IMR-90 (cell line): ENCODE data around the gene LEKR1. TPM values are rescaled to one million over a fixed set of nuclear protein-coding genes. Genes with fewer than 3 reads are reported as not detected.

Source experiments
- ATAC-seq: fragments of 200-7000 bp; cut with Tn5 transposase; 2 replicates; pipeline ENCODE4 v1.9.1; 2020; ENCODE audit warnings: low read depth, mild to moderate bottlenecking, moderate library complexity
- BruUV-seq: library from RNA; stranded (reverse); fragments of 400-500 nt; replicated peaks from 2 replicates; lab custom pipeline; 2021; lab: Mats Ljungman, UMichigan
- CTCF ChIA-PET: fragments of 300-600 bp; formaldehyde crosslinking; extraction: SDS; loops from one replicate; lab custom pipeline; 2021; ENCODE audit warnings: antibody characterized with exemption; lab: Yijun Ruan, JAX
- POLR2A ChIA-PET: fragments of 300-600 bp; sonication (Branson Sonifier 250); formaldehyde crosslinking; loops from one replicate; lab custom pipeline; 2022; ENCODE audit warnings: antibody characterized with exemption; ENCODE audit not compliant: unreplicated experiment; lab: Charles Lee
- DNase-seq: peaks from one replicate; pipeline ENCODE4 v3.0.0; 2013
- H2AFZ ChIP-seq: replicated peaks from 2 replicates; pipeline ENCODE3; 2013; ENCODE audit warnings: low read length, mild to moderate bottlenecking; ENCODE audit not compliant: poor library complexity
- H2AK5ac ChIP-seq: 2 replicates; pipeline ENCODE4 v1.6.1; 2013; ENCODE audit warnings: low read depth, low read length, inconsistent platforms
- H2AK9ac ChIP-seq: replicated peaks from 2 replicates; pipeline ENCODE3; 2013; ENCODE audit warnings: mild to moderate bottlenecking, low read depth, low read length, moderate library complexity; ENCODE audit not compliant: poor library complexity
- H2BK120ac ChIP-seq: 2 replicates; pipeline ENCODE4 v1.6.1; 2013; ENCODE audit warnings: low read depth, low read length, inconsistent platforms
- H2BK15ac ChIP-seq: 3 replicates; pipeline ENCODE4 v1.6.1; 2013; ENCODE audit warnings: low read depth, low read length, inconsistent platforms
- H2BK20ac ChIP-seq: 2 replicates; pipeline ENCODE4 v1.6.1; 2013; ENCODE audit warnings: low read depth, mild to moderate bottlenecking, inconsistent platforms, low read length, moderate library complexity
- H2BK5ac ChIP-seq: 2 replicates; pipeline ENCODE4 v1.6.1; 2013; ENCODE audit warnings: mild to moderate bottlenecking, low read depth, low read length, inconsistent platforms; ENCODE audit not compliant: poor library complexity, severe bottlenecking
- H3K14ac ChIP-seq: replicated peaks from 2 replicates; pipeline ENCODE4 v1.6.1; 2013; ENCODE audit warnings: low read depth, low read length, inconsistent platforms
- H3K18ac ChIP-seq: 2 replicates; pipeline ENCODE4 v1.6.1; 2013; ENCODE audit warnings: low read depth, low read length, control low read depth
- H3K23ac ChIP-seq: 2 replicates; pipeline ENCODE4 v1.6.1; 2013; ENCODE audit warnings: low read depth, low read length, inconsistent platforms
- H3K27ac ChIP-seq: 2 replicates; pipeline ENCODE4 v1.5.1; 2013; ENCODE audit warnings: mild to moderate bottlenecking, control low read depth, low read length; ENCODE audit not compliant: insufficient read depth
- H3K27me3 ChIP-seq: 2 replicates; pipeline ENCODE4 v1.6.1; 2013; ENCODE audit warnings: low read length; ENCODE audit not compliant: control insufficient read depth, insufficient read depth
- H3K36me3 ChIP-seq: 2 replicates; pipeline ENCODE4 v1.6.1; 2013; ENCODE audit warnings: low read length, mixed read lengths; ENCODE audit not compliant: control insufficient read depth, insufficient read depth
- H3K4ac ChIP-seq: 2 replicates; pipeline ENCODE4 v1.6.1; 2013; ENCODE audit warnings: low read depth, low read length, inconsistent platforms
- H3K4me1 ChIP-seq: 2 replicates; pipeline ENCODE4 v1.6.1; 2013; ENCODE audit warnings: low read length, mixed read lengths; ENCODE audit not compliant: control insufficient read depth, insufficient read depth
- H3K4me2 ChIP-seq: 2 replicates; pipeline ENCODE4 v1.6.1; 2013; ENCODE audit warnings: low read depth, mild to moderate bottlenecking, control low read depth, low read length, moderate library complexity
- H3K4me3 ChIP-seq: 2 replicates; pipeline ENCODE4 v1.5.1; 2013; ENCODE audit warnings: low read depth, mild to moderate bottlenecking, control low read depth, low read length, moderate library complexity; ENCODE audit not compliant: insufficient read depth
- H3K56ac ChIP-seq: 2 replicates; pipeline ENCODE4 v1.6.1; 2013; ENCODE audit warnings: low read length, inconsistent platforms; ENCODE audit not compliant: insufficient read depth; ENCODE audit errors: extremely low read depth
- H3K79me1 ChIP-seq, 2 experiments: 2 replicates each; pipeline ENCODE4 v1.6.1; 2013; ENCODE audit warnings: low read length in 2 of 2, inconsistent platforms in 1 of 2, low read depth in 1 of 2
- H3K9ac ChIP-seq: 2 replicates; pipeline ENCODE4 v1.6.1; 2013; ENCODE audit warnings: low read depth, low read length, control low read depth
- H3K9me1 ChIP-seq: 2 replicates; pipeline ENCODE4 v1.6.1; 2013; ENCODE audit warnings: low read length, inconsistent platforms; ENCODE audit not compliant: insufficient read depth
- H3K9me3 ChIP-seq: 2 replicates; pipeline ENCODE4 v1.6.1; 2013; ENCODE audit warnings: low read length; ENCODE audit not compliant: control insufficient read depth, insufficient read depth
- H4K20me1 ChIP-seq: 2 replicates; pipeline ENCODE4 v1.6.1; 2013; ENCODE audit warnings: low read length, inconsistent platforms; ENCODE audit not compliant: insufficient read depth
- H4K5ac ChIP-seq: 2 replicates; pipeline ENCODE4 v1.6.1; 2013; ENCODE audit warnings: mild to moderate bottlenecking, low read depth, low read length, control low read depth
- H4K8ac ChIP-seq, 2 experiments: 2 replicates each; pipeline ENCODE4 v1.6.1; 2013; ENCODE audit warnings: low read depth in 2 of 2, low read length in 2 of 2, control low read depth in 1 of 2, inconsistent platforms in 1 of 2
- H4K91ac ChIP-seq: 2 replicates; pipeline ENCODE4 v1.6.1; 2013; ENCODE audit warnings: low read depth, low read length, inconsistent platforms; ENCODE audit not compliant: insufficient read depth
- BHLHE40 ChIP-seq: fragments of 150-350 bp; IDR thresholded peaks from 2 replicates; pipeline ENCODE4 v1.6.1; 2016; ENCODE audit warnings: mild to moderate bottlenecking, low read depth, low read length
- CEBPB ChIP-seq: IDR thresholded peaks from 2 replicates; pipeline ENCODE4 v1.6.1; 2012; ENCODE audit warnings: low read depth, low read length, improper control_type of control experiment
- CHD1 ChIP-seq: IDR thresholded peaks from 2 replicates; pipeline ENCODE4 v1.6.1; 2012; ENCODE audit warnings: low read depth, low read length, improper control_type of control experiment
- FOS ChIP-seq: fragments of 150-350 bp; IDR thresholded peaks from 2 replicates; pipeline ENCODE4 v1.6.1; 2016; ENCODE audit warnings: low read depth, low read length
- MAFK ChIP-seq: IDR thresholded peaks from 2 replicates; pipeline ENCODE4 v1.6.1; 2012; ENCODE audit warnings: low read depth, low read length, improper control_type of control experiment
- MAZ ChIP-seq: IDR thresholded peaks from 2 replicates; pipeline ENCODE4 v1.6.1; 2012; ENCODE audit warnings: low read depth, mild to moderate bottlenecking, low read length, improper control_type of control experiment, moderate library complexity, borderline replicate concordance
- MXI1 ChIP-seq: IDR thresholded peaks from 2 replicates; pipeline ENCODE4 v1.6.1; 2012; ENCODE audit warnings: low read depth, mild to moderate bottlenecking, low read length, moderate library complexity, borderline replicate concordance
- NFE2L2 ChIP-seq: fragments of 150-350 bp; IDR thresholded peaks from 2 replicates; pipeline ENCODE4 v1.6.1; 2016; ENCODE audit warnings: low read depth, mild to moderate bottlenecking, low read length
- POLR2A ChIP-seq: IDR thresholded peaks from 2 replicates; pipeline ENCODE4 v1.6.1; 2012; ENCODE audit warnings: mild to moderate bottlenecking, low read depth, low read length
- RAD21 ChIP-seq: IDR thresholded peaks from 2 replicates; pipeline ENCODE4 v1.6.1; 2012; ENCODE audit warnings: low read length, improper control_type of control experiment
- RCOR1 ChIP-seq: IDR thresholded peaks from 2 replicates; pipeline ENCODE4 v1.6.1; 2012; ENCODE audit warnings: mild to moderate bottlenecking, low read length, improper control_type of control experiment; ENCODE audit not compliant: insufficient replicate concordance
- RFX5 ChIP-seq: IDR thresholded peaks from 2 replicates; pipeline ENCODE4 v1.8.0; 2012; ENCODE audit warnings: low read depth, mild to moderate bottlenecking, low read length, moderate library complexity
- SMC3 ChIP-seq: fragments of 150-350 bp; IDR thresholded peaks from 2 replicates; pipeline ENCODE4 v1.6.1; 2016; ENCODE audit warnings: low read depth, mild to moderate bottlenecking, antibody characterized with exemption, low read length, moderate library complexity
- WGBS, 2 experiments: methylation state at CpG; one replicate each; pipeline versions ENCODE4 v1.1.5 to v1.1.7; 2013; ENCODE audit warnings: missing lambda C conversion rate in 2 of 2; ENCODE audit not compliant: insufficient read length in 1 of 2; ENCODE audit errors: extremely low coverage in 2 of 2; 5-methylcytosine and 5-hydroxymethylcytosine counted together
- dilution Hi-C: fragments of 300-500 bp; cut with HindIII; formaldehyde crosslinking; loops from one replicate; pipeline ENCODE4 v1.14.3; 2018; ENCODE audit warnings: low sequenced_read_pairs; ENCODE audit not compliant: unreplicated experiment
- in situ Hi-C: fragments of 300-500 bp; cut with MboI; formaldehyde crosslinking; loops from 3 replicates; pipeline ENCODE4 v1.14.3; 2019; ENCODE audit warnings: low sequenced_read_pairs, inconsistent platforms, mixed read lengths
- intact Hi-C: fragments of 100-400 bp; cut with micrococcal nuclease; formaldehyde crosslinking; loops from 2 replicates; pipeline ENCODE4 v1.10.0; 2022
- polyA plus RNA-seq, 3 experiments: library from polyadenylated mRNA; depleted of rRNA; stranded (reverse); fragments of >200 nt; gene quantifications; 2 replicates each; pipeline ENCODE4 v1.2.3, GENCODE V29; 2012; ENCODE audit warnings: low replicate concordance in 1 of 3
- total RNA-seq: library from RNA; depleted of rRNA; stranded (reverse); fragments of >200 nt; gene quantifications from 2 replicates; pipeline ENCODE4 v1.2.3, GENCODE V29; 2012
- TF ChIP-seq, protein P1 (sequence below): conservative IDR thresholded peaks from 2 replicates; pipeline ENCODE4 v1.5.1; 2012; ENCODE audit warnings: mild to moderate bottlenecking, low read depth, low read length, improper control_type of control experiment
- TF ChIP-seq, protein P2 (sequence below): fragments of 150-350 bp; IDR thresholded peaks from 2 replicates; pipeline ENCODE4 v1.6.1; 2017; ENCODE audit warnings: mild to moderate bottlenecking, antibody characterized with exemption, low read length, low read depth
- TF ChIP-seq, protein P3 (sequence below): fragments of 150-350 bp; IDR thresholded peaks from 2 replicates; pipeline ENCODE4 v1.6.1; 2016; ENCODE audit warnings: low read depth, mild to moderate bottlenecking, low read length, moderate library complexity, borderline replicate concordance

LEKR1 gene
- total and polyA plus RNA-seq, 2 of the 4 experiments (the other 2 are of a cell fraction), result 0.19 to 0.36 TPM

DNA sequence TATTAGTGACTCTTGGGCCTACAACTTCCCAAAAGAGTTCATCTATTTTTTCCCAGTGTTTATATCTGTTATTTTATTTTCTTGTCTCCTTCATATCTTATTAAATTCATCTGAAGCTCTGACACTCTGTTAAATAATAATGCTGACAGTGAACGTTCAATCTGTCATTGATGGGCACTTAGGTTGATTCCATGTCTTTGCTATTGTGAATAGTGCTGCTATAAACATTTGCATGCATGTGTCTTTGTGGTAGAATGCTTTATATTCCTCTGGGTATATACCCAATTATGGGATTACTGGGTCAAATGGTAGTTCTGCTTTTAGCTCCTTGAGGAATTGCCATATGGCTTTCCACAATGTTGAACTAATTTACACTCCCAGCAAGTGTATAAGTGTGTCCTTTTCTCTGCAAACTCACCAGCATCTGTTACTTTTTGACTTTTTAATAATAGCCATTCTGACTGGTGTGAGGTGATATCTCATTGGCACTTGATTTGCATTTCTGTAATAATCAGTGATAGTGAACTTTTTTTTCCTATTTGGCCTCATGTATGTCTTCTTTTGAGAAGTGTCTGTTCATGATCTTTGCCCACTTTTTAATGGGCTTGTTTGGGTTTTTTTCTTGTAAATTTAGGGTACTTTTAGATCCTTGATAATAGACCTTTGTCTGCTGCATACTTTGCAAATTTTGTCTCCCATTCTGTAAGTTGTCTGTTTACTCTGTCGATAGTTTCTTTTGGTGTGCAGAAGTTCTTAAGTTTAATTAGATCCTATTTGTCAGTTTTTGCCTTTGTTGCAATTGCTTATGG, 122.5 kb downstream of the LEKR1 start:
- no peaks in the 10 kb centered on the region for H3K27me3 ChIP-seq
- H3K4me3 ChIP-seq, result no peak overlapping the region
- H3K18ac ChIP-seq, result no peak overlapping the region
- no peak overlapping the region for H4K5ac ChIP-seq
- H3K36me3 ChIP-seq, result no peaks in the 10 kb centered on the region
- H3K4me2 ChIP-seq, result no peak overlapping the region
- no peak overlapping the region for H2BK120ac ChIP-seq
- no peak overlapping the region for H2BK5ac ChIP-seq
- POLR2A ChIA-PET, result no interaction called here
- DNase-seq (no peak), ATAC-seq (no peak)
- H3K4ac ChIP-seq, result no peak overlapping the region
- H4K91ac ChIP-seq, result no peak overlapping the region
- H2AK5ac ChIP-seq, result no peak overlapping the region
- H3K9me1 ChIP-seq, result no peaks in the 10 kb centered on the region
- H4K20me1 ChIP-seq, result no peaks in the 10 kb centered on the region
- no peak overlapping the region for H2BK20ac ChIP-seq
- no peak overlapping the region for H2BK15ac ChIP-seq
- no peaks in the 10 kb centered on the region for H3K4me1 ChIP-seq
- no peak overlapping the region for H2AK9ac ChIP-seq
- H3K27ac ChIP-seq, result no peak overlapping the region
- no peaks in the 10 kb centered on the region for H3K79me1 ChIP-seq
- H4K8ac ChIP-seq, result no peak overlapping the region
- in situ Hi-C loops, result no loop called here
- H3K56ac ChIP-seq, result no peak overlapping the region
- no peak overlapping the region for H2AFZ ChIP-seq
- no peak overlapping the region for H3K14ac ChIP-seq
- no CpG with 5 or more reads among the region's 2 CpGs for WGBS, 2 experiments
- no peaks in the 10 kb centered on the region for H3K9me3 ChIP-seq
- TF ChIP-seq CHD1 (no peak), RCOR1 (no peak), BHLHE40 (no peak), RFX5 (no peak), SMC3 (no peak), MAFK (no peak), FOS (no peak), MAZ (no peak), CEBPB (no peak), POLR2A (no peak), NFE2L2 (no peak), RAD21 (no peak), MXI1 (no peak)
- TF ChIP-seq, protein P1, sequence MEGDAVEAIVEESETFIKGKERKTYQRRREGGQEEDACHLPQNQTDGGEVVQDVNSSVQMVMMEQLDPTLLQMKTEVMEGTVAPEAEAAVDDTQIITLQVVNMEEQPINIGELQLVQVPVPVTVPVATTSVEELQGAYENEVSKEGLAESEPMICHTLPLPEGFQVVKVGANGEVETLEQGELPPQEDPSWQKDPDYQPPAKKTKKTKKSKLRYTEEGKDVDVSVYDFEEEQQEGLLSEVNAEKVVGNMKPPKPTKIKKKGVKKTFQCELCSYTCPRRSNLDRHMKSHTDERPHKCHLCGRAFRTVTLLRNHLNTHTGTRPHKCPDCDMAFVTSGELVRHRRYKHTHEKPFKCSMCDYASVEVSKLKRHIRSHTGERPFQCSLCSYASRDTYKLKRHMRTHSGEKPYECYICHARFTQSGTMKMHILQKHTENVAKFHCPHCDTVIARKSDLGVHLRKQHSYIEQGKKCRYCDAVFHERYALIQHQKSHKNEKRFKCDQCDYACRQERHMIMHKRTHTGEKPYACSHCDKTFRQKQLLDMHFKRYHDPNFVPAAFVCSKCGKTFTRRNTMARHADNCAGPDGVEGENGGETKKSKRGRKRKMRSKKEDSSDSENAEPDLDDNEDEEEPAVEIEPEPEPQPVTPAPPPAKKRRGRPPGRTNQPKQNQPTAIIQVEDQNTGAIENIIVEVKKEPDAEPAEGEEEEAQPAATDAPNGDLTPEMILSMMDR, result no peak
- TF ChIP-seq, protein P2, sequence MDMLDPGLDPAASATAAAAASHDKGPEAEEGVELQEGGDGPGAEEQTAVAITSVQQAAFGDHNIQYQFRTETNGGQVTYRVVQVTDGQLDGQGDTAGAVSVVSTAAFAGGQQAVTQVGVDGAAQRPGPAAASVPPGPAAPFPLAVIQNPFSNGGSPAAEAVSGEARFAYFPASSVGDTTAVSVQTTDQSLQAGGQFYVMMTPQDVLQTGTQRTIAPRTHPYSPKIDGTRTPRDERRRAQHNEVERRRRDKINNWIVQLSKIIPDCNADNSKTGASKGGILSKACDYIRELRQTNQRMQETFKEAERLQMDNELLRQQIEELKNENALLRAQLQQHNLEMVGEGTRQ, result no peak
- TF ChIP-seq, protein P3, sequence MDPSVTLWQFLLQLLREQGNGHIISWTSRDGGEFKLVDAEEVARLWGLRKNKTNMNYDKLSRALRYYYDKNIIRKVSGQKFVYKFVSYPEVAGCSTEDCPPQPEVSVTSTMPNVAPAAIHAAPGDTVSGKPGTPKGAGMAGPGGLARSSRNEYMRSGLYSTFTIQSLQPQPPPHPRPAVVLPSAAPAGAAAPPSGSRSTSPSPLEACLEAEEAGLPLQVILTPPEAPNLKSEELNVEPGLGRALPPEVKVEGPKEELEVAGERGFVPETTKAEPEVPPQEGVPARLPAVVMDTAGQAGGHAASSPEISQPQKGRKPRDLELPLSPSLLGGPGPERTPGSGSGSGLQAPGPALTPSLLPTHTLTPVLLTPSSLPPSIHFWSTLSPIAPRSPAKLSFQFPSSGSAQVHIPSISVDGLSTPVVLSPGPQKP, result no peak
- intact Hi-C loops, result no loop called here
- CTCF ChIA-PET, result no interaction called here
- dilution Hi-C loops, result no loop called here
- no peak overlapping the region for H3K23ac ChIP-seq
- no peak overlapping the region for H3K9ac ChIP-seq
- BruUV-seq, result no TSS peak
